ENCODE data around the gene EML2. TPM values are rescaled to one million over a fixed set of nuclear protein-coding genes. Genes with fewer than 3 reads are reported as not detected.

The EML2 gene
- total and polyA plus RNA-seq, 2 of the 4 experiments (the other 2 are of a cell fraction): 11.8 to 25.3 TPM

- Histone ChIP-seq H3K36me3 (ENCODE audit: control insufficient read depth, insufficient read depth, low read length) (no peaks in the 10 kb centered on the region), H2BK20ac (ENCODE audit: low read depth, low read length) (no peak overlapping the region), H3K9me1 (ENCODE audit: insufficient read depth, low read length) (no peaks in the 10 kb centered on the region), H3K4me2 (ENCODE audit: low read depth, low read length) (no peak overlapping the region), H3K14ac (replicated peaks; ENCODE audit: low read depth, low read length) (no peak overlapping the region), H4K20me1 (ENCODE audit: insufficient read depth, low read length) (no peaks in the 10 kb centered on the region), H2BK15ac (ENCODE audit: low read depth, low read length) (no peak overlapping the region), H2AK9ac (replicated peaks; ENCODE audit: low read depth, low read length, poor library complexity) (no peak overlapping the region), H3K4ac (ENCODE audit: low read depth, low read length) (no peak overlapping the region), H2AK5ac (ENCODE audit: low read depth, low read length) (no peak overlapping the region), H3K4me3 (ENCODE audit: insufficient read depth, low read depth, low read length) (no peak overlapping the region), H3K9me3 (ENCODE audit: control insufficient read depth, insufficient read depth, low read length) (no peaks in the 10 kb centered on the region), H3K56ac (ENCODE audit: extremely low read depth, insufficient read depth, low read length) (no peak overlapping the region), H2BK5ac (ENCODE audit: low read depth, low read length, poor library complexity, severe bottlenecking) (no peak overlapping the region), H4K8ac (ENCODE audit: low read depth in 2 of 2, low read length in 2 of 2) (no peak overlapping the region), H4K91ac (ENCODE audit: insufficient read depth, low read depth, low read length) (no peak overlapping the region), H3K27me3 (ENCODE audit: control insufficient read depth, insufficient read depth, low read length) (peaks cover 32% of the 10 kb centered on the region), H3K4me1 (ENCODE audit: control insufficient read depth, insufficient read depth, low read length) (no peaks in the 10 kb centered on the region), H3K18ac (ENCODE audit: low read depth, low read length) (no peak overlapping the region), H3K27ac (ENCODE audit: insufficient read depth, low read length) (no peak overlapping the region), H4K5ac (ENCODE audit: low read depth, low read length) (no peak overlapping the region), H3K9ac (ENCODE audit: low read depth, low read length) (no peak overlapping the region), H2AFZ (replicated peaks; ENCODE audit: low read length, poor library complexity) (no peak overlapping the region), H3K23ac (ENCODE audit: low read depth, low read length) (no peak overlapping the region), H3K79me1 (ENCODE audit: low read depth in 1 of 2, low read length in 2 of 2) (no peaks in the 10 kb centered on the region), H2BK120ac (ENCODE audit: low read depth, low read length) (no peak overlapping the region)
- POLR2A ChIA-PET (ENCODE audit: unreplicated experiment): no interaction called here
- BruUV-seq (replicated peaks): no TSS peak
- WGBS, 2 experiments (ENCODE audit: extremely low coverage in 2 of 2, insufficient read length in 1 of 2): no CpG with 5 or more reads among the region's 6 CpGs
- ATAC-seq (ENCODE audit: low read depth) (no peak), DNase-seq (no peak)
- intact Hi-C loops (cut with micrococcal nuclease) (no loop called here), in situ Hi-C loops (cut with MboI; ENCODE audit: low sequenced_read_pairs) (no loop called here), dilution Hi-C loops (cut with HindIII; ENCODE audit: low sequenced_read_pairs, unreplicated experiment) (no loop called here)
- TF ChIP-seq FOS (IDR thresholded peaks at IDR 0.05; ENCODE audit: low read depth, low read length): no peak
- TF ChIP-seq CHD1 (IDR thresholded peaks at IDR 0.05; ENCODE audit: low read depth, low read length): no peak
- TF ChIP-seq POLR2A (IDR thresholded peaks at IDR 0.05; ENCODE audit: low read depth, low read length): no peak
- TF ChIP-seq, protein P1, sequence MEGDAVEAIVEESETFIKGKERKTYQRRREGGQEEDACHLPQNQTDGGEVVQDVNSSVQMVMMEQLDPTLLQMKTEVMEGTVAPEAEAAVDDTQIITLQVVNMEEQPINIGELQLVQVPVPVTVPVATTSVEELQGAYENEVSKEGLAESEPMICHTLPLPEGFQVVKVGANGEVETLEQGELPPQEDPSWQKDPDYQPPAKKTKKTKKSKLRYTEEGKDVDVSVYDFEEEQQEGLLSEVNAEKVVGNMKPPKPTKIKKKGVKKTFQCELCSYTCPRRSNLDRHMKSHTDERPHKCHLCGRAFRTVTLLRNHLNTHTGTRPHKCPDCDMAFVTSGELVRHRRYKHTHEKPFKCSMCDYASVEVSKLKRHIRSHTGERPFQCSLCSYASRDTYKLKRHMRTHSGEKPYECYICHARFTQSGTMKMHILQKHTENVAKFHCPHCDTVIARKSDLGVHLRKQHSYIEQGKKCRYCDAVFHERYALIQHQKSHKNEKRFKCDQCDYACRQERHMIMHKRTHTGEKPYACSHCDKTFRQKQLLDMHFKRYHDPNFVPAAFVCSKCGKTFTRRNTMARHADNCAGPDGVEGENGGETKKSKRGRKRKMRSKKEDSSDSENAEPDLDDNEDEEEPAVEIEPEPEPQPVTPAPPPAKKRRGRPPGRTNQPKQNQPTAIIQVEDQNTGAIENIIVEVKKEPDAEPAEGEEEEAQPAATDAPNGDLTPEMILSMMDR (conservative IDR thresholded peaks at IDR 0.05; ENCODE audit: low read depth, low read length): no peak
- no peak for TF ChIP-seq RCOR1 (IDR thresholded peaks at IDR 0.05; ENCODE audit: insufficient replicate concordance, low read length)
- no peak for TF ChIP-seq MAFK (IDR thresholded peaks at IDR 0.05; ENCODE audit: low read depth, low read length)
- TF ChIP-seq RFX5 (IDR thresholded peaks at IDR 0.05; ENCODE audit: low read depth, low read length): no peak
- no peak for TF ChIP-seq SMC3 (IDR thresholded peaks at IDR 0.05; ENCODE audit: low read depth, low read length)
- no peak for TF ChIP-seq BHLHE40 (IDR thresholded peaks at IDR 0.05; ENCODE audit: low read depth, low read length)
- TF ChIP-seq CEBPB (IDR thresholded peaks at IDR 0.05; ENCODE audit: low read depth, low read length): no peak
- no peak for TF ChIP-seq NFE2L2 (IDR thresholded peaks at IDR 0.05; ENCODE audit: low read depth, low read length)
- TF ChIP-seq RAD21 (IDR thresholded peaks at IDR 0.05; ENCODE audit: low read length): no peak
- no peak for TF ChIP-seq ELK1 (IDR thresholded peaks at IDR 0.05; ENCODE audit: borderline replicate concordance, low read depth, low read length)
- no peak for TF ChIP-seq MXI1 (IDR thresholded peaks at IDR 0.05; ENCODE audit: borderline replicate concordance, low read depth, low read length)
- TF ChIP-seq MAZ (IDR thresholded peaks at IDR 0.05; ENCODE audit: borderline replicate concordance, low read depth, low read length): no peak
- TF ChIP-seq, protein P2, sequence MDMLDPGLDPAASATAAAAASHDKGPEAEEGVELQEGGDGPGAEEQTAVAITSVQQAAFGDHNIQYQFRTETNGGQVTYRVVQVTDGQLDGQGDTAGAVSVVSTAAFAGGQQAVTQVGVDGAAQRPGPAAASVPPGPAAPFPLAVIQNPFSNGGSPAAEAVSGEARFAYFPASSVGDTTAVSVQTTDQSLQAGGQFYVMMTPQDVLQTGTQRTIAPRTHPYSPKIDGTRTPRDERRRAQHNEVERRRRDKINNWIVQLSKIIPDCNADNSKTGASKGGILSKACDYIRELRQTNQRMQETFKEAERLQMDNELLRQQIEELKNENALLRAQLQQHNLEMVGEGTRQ (IDR thresholded peaks at IDR 0.05; ENCODE audit: low read depth, low read length): no peak
- CTCF ChIA-PET: interaction anchor here (0.7 kb wide), 1 partner anchor 9 kb away, joined by 3 read pairs; no protein-coding TSS in a partner anchor
Observed at GRCh38 chr19:45659096-45659729, 20.0 kb upstream of the EML2 start.
